Stromal cell of bone marrow (primary cell): Measurements from ENCODE around the gene AKAP9.
"Not testable (repeated sequence)": the region's sequence is repeated elsewhere in the genome, so short reads cannot be mapped to it uniquely, and the experiment has no call there.

ENCODE experiments used
- DNase-seq: peaks from one replicate; pipeline ENCODE4 v3.0.0-alpha.2; 2012; ENCODE audit warnings: low read depth

The AKAP9 gene

DNA sequence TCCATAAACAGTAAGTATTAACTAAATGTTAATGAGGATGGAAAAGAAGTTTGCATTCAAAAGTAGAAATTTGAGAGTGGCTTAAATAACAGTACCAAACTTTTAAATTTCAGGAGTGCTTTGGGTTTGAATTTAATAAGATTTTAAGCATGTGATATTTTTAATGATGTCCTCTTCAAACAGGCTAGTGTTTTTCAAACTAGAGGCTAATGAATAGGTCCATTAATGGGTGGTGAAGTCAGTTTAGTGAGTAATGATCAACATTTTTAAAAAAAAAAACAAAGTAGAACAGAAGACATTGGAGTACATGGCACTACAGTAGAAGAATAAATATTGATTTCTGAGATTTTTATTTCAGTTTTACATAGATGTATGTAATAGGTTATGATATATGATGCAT is 72.9 kb downstream of the AKAP9 start:
- no peak for DNase-seq

- DNase-seq: no peak
Measured at GRCh38 chr7:92020636-92021035, 80.0 kb downstream of the AKAP9 start.

GRCh38 chr7:92025260-92025659 is 84.6 kb downstream of the AKAP9 start:
- DNase-seq: peak; percentile 46

DNA sequence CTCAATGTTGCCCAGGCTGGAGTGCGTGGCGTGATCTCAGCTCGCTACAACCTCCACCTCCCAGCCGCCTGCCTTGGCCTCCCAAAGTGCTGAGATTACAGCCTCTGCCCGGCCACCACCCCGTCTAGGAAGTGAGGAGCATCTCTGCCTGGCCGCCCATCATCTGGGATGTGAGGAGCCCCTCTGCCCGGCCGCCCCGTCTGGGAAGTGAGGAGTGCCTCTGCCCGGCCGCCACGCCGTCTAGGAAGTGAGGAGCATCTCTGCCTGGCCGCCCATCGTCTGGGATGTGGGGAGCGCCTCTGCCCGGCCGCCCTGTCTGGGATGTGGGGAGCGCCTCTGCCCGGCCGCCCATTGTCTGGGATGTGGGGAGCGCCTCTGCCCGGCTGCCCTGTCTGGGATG is 86.0 kb downstream of the AKAP9 start:
- not testable (repeated sequence) for DNase-seq

GRCh38 chr7:92027128-92027527 is 86.5 kb downstream of the AKAP9 start:
- not testable (repeated sequence) for DNase-seq

DNA sequence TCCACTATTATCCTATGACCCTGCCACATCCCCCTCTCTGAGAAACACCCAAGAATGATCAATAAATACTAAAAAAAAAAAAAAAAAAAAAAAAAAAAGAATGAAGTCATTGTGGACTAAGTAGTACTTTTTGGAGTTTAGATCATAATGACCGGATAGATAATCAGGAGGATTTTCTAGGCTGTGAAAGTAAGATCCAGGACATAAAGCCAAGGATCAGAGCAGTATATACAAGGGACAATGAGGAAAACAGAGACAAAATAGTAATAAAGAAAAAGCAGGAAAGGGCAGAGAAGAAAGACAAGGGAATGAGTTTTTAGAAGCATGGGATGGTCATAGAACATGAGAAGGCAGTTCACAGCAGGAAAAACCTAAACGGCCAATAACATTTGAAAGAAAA is 87.6 kb downstream of the AKAP9 start:
- no peak for DNase-seq

GRCh38 chr7:92028686-92029085 is 88.0 kb downstream of the AKAP9 start:
- no peak for DNase-seq

DNA sequence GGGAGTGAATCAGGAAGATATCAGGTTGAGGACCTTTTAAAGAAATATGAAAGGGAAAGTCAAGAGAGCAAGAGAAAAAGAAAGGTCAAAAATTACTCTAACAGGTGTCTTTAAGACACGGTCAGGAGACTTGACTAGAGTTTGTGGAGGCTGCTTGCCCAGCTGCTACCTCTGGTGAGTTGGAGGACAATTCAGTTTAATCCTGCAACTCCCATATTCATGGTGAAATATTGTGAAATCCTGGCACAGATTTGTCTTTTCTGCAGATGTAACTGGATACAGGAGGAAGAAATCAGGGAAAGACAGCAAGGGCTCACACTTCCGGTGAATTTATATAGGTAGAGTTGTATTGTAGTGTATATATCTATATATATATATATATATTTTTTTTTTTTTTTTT is 93.5 kb downstream of the AKAP9 start:
- peak; percentile 17 for DNase-seq

- DNase-seq: no peak
Measured at GRCh38 chr7:92035576-92035975, 94.9 kb downstream of the AKAP9 start.

- no peak for DNase-seq
Measured at GRCh38 chr7:92039900-92040299, 99.2 kb downstream of the AKAP9 start.

- no peak for DNase-seq
Measured at GRCh38 chr7:92042056-92042737, 101.5 kb downstream of the AKAP9 start.

GRCh38 chr7:92043098-92043497 is 102.4 kb downstream of the AKAP9 start:
- DNase-seq: no peak

GRCh38 chr7:92043637-92044036 is 103.0 kb downstream of the AKAP9 start:
- no peak for DNase-seq

GRCh38 chr7:92044148-92044547 is 103.5 kb downstream of the AKAP9 start:
- DNase-seq: no peak

- no peak for DNase-seq
Measured at GRCh38 chr7:92044940-92045339, 104.3 kb downstream of the AKAP9 start.

- DNase-seq: no peak
Measured at GRCh38 chr7:92051655-92052054, 111.0 kb downstream of the AKAP9 start.

GRCh38 chr7:92052159-92052558 is 111.5 kb downstream of the AKAP9 start:
- DNase-seq: no peak

DNA sequence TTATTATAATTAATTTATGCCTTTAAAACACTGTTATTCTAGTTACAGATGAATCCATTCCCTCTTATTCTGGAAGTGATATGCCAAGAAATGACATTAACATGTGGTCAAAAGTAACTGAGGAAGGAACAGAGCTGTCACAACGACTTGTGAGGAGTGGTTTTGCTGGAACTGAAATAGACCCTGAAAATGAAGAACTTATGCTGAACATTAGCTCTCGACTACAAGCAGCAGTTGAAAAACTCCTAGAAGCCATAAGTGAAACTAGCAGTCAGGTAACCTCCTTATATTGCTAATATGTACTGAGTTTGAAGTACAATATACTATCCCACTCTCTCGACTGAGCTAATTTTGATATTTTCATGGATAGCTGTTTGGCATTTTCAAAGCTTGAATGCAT is 112.0 kb downstream of the AKAP9 start:
- DNase-seq: no peak

DNA sequence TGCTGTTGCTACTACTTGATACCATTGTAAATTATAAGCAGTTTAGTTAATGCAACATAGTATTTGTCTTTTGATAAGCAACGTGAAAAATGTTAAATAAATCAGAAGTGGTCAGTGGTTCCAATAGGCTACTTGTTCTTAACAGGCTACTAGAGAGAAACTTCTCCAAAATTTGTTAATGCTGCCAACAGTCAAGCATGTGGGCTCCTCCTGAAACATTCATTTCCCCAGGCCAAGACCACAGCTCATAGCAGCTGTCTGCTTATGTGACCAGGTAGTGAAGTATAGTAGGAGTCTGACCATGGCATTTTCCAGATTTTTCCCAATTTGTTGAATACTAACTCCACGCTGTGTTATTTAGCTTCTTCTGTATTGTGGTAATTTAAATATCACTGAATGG is 112.7 kb downstream of the AKAP9 start:
- DNase-seq: no peak

DNA sequence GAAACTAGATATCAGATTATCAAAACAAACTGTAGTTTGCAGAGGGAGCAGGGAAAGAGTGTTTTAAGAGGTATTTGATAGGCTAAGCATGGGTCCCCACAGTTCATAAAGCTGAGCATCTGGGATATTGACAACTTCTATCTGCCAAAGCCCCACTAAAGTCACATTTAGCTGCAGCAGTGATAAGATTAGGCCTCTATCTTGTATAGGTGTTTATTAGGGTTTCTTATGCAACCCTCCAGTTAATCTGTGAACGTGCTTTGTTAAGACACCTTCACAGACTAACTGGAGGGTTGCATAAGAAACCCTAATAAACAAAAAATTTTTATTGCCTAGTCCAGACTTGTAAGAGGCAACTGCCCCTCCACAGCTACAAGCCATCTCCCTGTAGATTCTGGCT is 115.6 kb downstream of the AKAP9 start:
- DNase-seq: no peak

GRCh38 chr7:92057375-92057774 is 116.7 kb downstream of the AKAP9 start:
- DNase-seq: no peak

GRCh38 chr7:92058040-92058439 is 117.4 kb downstream of the AKAP9 start:
- DNase-seq: no peak

GRCh38 chr7:92058899-92059298 is 118.2 kb downstream of the AKAP9 start:
- DNase-seq: no peak

DNA sequence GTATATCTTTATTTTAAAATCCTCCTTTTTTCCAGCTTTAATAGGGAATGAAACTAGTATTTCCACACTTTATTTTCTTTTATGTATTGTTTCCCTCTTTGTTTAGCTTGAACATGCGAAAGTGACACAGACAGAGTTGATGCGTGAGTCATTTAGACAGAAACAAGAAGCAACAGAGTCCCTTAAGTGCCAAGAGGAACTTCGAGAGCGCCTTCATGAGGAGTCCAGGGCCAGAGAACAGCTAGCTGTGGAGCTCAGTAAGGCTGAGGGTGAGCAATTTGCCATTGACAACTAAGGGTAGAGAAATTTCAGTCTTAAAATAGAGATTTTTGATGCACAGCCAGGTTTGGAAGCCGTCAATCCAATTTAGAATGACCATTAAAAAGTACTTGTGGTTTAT is 120.5 kb downstream of the AKAP9 start:
- DNase-seq: no peak
